ENCODE results near the gene SLC25A48. TPM values are rescaled to one million over a fixed set of nuclear protein-coding genes. Genes with fewer than 3 reads are reported as not detected.

SLC25A48 gene
- total RNA-seq, 4 donors from 2014 or later: 0.32 TPM; not detected in 3

DNA sequence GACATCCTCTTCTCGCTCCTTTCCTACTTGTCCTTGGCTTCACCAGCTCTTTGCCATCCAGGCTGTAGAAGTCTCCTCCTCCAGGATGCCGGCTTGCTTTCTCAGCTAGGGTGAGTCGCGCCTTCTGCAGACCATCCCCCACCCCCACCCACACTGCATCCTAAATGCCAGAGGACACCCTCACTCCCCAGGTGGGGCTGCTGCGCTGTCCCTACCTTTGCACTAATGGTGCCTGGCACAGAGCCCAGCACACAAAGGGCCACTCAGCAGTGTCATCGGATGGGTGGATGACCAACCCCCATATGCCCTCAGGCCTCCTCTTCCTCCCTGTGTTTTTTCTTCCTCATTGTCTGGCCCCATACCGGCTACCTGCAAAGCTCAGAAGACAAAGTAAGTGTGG, 46.3 kb downstream of the SLC25A48 start:
- ATAC-seq (ENCODE audit: low FRiP score) (no peak), DNase-seq (ENCODE audit: low spot score) (no peak)
- TF ChIP-seq, protein P1, sequence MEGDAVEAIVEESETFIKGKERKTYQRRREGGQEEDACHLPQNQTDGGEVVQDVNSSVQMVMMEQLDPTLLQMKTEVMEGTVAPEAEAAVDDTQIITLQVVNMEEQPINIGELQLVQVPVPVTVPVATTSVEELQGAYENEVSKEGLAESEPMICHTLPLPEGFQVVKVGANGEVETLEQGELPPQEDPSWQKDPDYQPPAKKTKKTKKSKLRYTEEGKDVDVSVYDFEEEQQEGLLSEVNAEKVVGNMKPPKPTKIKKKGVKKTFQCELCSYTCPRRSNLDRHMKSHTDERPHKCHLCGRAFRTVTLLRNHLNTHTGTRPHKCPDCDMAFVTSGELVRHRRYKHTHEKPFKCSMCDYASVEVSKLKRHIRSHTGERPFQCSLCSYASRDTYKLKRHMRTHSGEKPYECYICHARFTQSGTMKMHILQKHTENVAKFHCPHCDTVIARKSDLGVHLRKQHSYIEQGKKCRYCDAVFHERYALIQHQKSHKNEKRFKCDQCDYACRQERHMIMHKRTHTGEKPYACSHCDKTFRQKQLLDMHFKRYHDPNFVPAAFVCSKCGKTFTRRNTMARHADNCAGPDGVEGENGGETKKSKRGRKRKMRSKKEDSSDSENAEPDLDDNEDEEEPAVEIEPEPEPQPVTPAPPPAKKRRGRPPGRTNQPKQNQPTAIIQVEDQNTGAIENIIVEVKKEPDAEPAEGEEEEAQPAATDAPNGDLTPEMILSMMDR (IDR thresholded peaks at IDR 0.05): no peak

DNA sequence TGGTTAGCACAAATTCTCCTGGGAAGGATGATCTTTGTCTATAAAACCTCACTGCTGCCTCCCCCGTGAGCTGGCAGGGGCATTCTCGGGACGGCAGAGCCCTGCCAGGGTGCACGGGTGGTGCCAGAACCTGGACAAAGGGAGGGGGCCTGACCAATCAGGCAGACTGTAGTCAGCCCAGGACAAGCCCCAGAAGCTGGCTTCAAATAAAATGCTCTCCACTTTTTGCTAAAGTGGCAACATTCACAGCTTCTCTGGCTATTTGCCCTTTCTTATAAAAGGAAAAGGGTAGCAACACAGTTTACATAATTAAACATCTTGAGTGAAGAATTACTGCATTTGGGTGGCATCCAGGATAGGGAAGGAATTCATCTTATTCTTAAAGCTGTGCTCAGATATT, 46.8 kb downstream of the SLC25A48 start:
- ATAC-seq (ENCODE audit: low FRiP score): no peak
- DNase-seq (ENCODE audit: low spot score): no peak
- TF ChIP-seq, protein P1 (IDR thresholded peaks at IDR 0.05): no peak

DNA sequence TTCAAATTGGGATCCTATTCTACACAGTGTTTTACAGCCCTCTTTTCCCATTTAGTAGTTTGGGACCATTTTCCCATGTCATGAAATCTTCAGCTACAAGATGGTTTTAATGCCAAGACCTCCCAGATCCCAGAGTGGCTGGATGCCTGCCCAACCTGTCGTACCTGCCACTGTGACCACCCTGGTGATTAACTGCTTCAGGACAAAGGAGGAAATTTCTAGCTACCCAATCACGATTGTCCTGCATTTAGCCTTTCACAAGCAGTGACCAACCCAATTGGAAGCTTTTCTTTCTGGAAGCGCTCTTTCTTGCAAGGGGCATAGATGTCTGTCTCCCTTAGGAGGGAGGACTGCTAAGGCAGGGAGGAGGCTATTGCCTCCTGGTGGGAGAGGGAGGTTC, 47.4 kb downstream of the SLC25A48 start:
- ATAC-seq (ENCODE audit: low FRiP score) (no peak), DNase-seq (ENCODE audit: low spot score) (no peak)

DNA sequence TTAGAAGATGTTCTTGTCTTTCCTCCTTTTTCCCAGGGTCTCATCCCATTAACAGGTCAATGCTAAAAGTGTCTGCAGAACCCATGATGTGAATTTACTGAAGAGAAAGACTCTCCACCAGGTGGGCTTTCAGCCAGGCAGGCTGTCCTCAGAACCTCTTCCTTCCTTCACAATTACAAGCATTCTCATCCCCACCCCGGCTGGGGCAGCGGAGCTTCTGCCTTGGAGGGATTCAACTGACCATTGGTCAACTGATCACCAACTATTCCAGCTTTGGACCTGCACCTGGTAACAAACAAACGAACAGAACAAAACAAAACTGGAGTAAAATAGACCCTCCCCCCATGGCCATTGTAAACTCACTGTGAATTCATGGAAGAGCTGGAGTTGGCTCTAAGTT, 48.6 kb downstream of the SLC25A48 start:
- DNase-seq (ENCODE audit: low spot score) (no peak), ATAC-seq (ENCODE audit: low FRiP score) (no peak)
- TF ChIP-seq, protein P1 (IDR thresholded peaks at IDR 0.05): no peak

More for the DNA sequence above, 47.4 kb downstream of the SLC25A48 start:
- TF ChIP-seq, protein P1 (IDR thresholded peaks at IDR 0.05): no peak

DNA sequence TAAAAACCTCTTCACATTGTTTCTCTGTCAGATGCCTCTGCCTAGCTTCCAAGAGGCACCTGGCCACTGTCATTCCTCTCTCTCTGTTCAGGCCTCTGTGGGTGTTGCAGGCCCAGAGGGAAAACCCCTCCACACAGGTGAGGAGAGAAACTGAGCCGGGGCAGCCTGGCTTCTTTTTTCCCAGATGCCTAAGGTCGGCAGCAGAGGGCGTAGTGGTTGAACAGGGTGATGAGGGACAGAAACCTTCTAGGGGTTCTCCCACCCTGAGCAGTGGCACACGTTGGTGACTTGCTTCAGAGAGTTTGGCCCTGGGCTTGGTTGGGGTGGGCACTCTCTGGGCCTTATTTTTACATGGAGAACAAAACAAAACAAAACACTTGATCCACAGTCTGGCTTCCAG, 49.0 kb downstream of the SLC25A48 start:
- no peak for DNase-seq (ENCODE audit: low spot score)
- ATAC-seq (ENCODE audit: low FRiP score): no peak

DNA sequence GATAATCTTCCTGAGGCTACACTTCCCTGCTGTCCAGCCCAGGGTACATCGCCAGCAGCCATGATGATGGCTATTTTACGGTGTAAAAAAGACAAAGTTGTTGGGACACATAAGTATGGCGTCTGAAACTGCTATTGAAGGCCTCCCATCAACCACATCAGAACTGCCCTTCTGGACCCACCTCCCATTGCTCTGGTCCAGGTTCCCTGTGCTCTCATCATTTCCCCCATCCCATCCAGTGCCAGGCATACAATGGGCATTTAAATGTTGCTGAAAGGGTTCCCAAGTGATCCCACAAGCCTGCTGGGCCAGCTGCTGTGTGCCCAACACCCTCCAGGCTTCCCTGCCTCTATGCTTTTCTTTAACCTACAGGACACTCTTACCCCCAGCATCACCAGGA, 50.6 kb downstream of the SLC25A48 start:
- ATAC-seq (ENCODE audit: low FRiP score) (no peak), DNase-seq (ENCODE audit: low spot score) (no peak)

More for the DNA sequence above, 49.0 kb downstream of the SLC25A48 start:
- TF ChIP-seq, protein P1 (IDR thresholded peaks at IDR 0.05): no peak

DNA sequence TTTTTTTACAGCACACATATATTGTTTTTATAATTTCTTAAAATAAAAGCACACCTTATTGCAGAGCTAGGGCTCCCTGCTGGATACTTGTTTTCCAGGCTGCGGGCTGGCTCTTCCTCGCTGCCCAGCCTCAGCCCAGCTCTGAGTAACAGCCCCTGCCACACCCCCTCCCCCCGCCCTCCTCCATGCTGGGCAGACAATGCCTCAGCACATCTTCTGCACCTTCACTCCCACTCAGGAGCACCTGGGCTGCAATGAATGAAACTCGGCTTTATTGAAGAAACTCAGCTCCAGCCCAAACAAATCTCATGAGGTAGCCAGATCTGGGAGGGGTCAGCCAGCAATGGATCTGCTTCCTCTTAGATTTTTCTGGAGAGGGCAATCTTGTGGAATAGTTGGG, 51.7 kb downstream of the SLC25A48 start:
- ATAC-seq (ENCODE audit: low FRiP score): no peak

More for the DNA sequence above, 50.6 kb downstream of the SLC25A48 start:
- TF ChIP-seq, protein P1 (IDR thresholded peaks at IDR 0.05): no peak

More for the DNA sequence above, 51.7 kb downstream of the SLC25A48 start:
- TF ChIP-seq, protein P1 (IDR thresholded peaks at IDR 0.05): no peak
- DNase-seq (ENCODE audit: low spot score): no peak

All from omental fat pad (tissue), 4 donors.